ENCODE results near the gene EMSY.

DNA sequence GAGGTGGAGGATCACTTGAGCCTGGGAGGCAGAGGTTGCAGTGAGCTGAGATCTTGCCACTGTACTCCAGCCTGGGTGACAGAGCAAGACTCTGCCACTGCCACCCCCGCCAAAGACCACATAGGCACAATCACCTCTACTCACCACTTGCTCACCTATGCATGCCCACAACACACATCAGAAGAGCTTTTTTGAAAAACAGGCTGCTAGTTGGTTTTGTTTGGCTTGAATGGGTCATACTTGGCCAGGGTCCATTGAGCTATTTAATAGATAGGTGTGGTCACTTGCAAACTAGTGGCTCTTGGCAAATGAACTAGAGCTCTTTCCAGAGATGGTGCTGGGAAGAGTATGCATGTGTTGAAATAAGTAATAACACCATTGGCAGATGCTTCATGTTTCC lies 80.1 kb downstream of the EMSY start:
- TF ChIP-seq CTCF (IDR thresholded peaks at IDR 0.05), result no peak
- TF ChIP-seq POLR2A (IDR thresholded peaks at IDR 0.05), result no peak

Measured in Peyer's patch (tissue), 4 donors.